Stimulated activated CD4-positive, alpha-beta T cell treated with anti-CD3 and anti-CD28 coated beads, Interleukin-1b, Interleukin-23, amount 100 ng/mL, for 24 hours (primary cell): ENCODE measurements around the gene FAM20C.

Experiments used
- DNase-seq, 4 experiments: peaks; one replicate each; pipeline ENCODE4 v3.0.0-alpha.2; 2020; ENCODE audit warnings: low read depth in 4 of 4, low spot score in 1 of 4

FAM20C gene

DNA sequence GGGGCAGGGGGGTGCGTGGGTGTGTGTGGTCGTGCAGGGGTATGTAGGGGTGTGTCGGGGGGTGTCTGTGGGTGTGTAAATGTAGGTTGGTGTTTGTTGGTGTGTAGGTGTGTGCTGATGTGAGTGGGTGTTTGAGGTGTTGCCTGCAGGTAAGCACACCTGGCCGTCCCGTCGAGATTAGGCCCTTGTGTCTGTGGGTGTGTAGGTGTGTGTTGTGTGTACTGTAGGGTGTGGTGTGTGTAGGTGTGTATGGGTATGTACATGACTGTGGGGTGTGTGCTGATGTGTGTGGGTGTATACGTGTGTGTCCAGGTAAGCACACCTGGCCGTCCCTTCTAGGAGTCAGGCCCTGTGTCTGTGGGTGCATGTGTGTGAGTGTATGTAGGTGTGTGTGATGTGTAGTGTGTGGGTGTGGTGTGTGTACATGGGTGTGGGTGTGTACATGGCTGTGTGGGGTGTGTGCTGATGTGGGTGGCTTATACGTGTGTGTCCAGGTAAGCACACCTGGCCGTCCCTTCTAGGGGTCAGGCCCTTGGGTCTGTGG is 15.8 kb downstream of the FAM20C start:
- no peak for DNase-seq

DNA sequence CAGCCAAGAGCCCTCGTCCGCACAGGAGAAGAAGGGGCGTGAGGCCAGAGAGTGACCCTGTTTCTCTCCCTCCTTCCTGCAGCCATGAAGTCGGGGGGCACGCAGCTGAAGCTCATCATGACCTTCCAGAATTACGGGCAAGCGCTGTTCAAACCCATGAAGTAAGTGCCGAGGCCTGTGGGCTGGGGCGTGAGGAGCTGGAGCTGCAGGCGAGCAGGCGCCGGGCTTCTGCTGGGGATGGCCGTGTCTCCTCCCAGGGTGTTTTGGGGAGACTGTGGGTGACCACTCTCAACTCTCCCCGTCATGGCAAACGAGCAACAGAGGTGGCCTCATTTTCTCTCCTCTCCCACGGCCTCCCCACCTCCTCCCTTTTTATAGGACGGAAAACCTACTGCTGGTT is 16.4 kb downstream of the FAM20C start:
- no peak for DNase-seq

GRCh38 chr7:209416-209815 is 17.0 kb downstream of the FAM20C start:
- DNase-seq = no peak

GRCh38 chr7:209906-210305 is 17.5 kb downstream of the FAM20C start:
- no peak for DNase-seq

- no peak for DNase-seq
Measured at GRCh38 chr7:210401-210925, 18.1 kb downstream of the FAM20C start.

- DNase-seq = no peak
Measured at GRCh38 chr7:211033-211714, 18.8 kb downstream of the FAM20C start.

DNA sequence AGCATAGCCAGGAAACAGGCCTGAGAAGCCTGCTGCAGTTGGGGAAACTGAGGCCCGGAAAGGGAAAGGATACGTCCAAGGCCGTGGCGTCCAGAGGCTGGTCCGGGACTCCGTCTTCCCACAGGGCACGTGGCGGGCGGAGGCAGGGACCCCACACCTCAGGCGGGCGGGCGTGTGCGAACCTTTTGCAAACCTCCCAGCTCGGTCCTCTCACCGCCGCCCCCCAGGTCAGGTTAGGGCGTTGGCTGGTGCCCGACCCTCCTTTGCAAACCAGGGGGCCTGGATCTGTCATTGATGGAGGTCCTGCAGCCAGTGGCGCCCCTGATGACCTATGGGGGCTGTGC is 19.3 kb downstream of the FAM20C start:
- DNase-seq = no peak

GRCh38 chr7:212754-213153 is 20.4 kb downstream of the FAM20C start:
- no peak for DNase-seq

- DNase-seq = no peak
Measured at GRCh38 chr7:213324-213993, 21.1 kb downstream of the FAM20C start.

DNA sequence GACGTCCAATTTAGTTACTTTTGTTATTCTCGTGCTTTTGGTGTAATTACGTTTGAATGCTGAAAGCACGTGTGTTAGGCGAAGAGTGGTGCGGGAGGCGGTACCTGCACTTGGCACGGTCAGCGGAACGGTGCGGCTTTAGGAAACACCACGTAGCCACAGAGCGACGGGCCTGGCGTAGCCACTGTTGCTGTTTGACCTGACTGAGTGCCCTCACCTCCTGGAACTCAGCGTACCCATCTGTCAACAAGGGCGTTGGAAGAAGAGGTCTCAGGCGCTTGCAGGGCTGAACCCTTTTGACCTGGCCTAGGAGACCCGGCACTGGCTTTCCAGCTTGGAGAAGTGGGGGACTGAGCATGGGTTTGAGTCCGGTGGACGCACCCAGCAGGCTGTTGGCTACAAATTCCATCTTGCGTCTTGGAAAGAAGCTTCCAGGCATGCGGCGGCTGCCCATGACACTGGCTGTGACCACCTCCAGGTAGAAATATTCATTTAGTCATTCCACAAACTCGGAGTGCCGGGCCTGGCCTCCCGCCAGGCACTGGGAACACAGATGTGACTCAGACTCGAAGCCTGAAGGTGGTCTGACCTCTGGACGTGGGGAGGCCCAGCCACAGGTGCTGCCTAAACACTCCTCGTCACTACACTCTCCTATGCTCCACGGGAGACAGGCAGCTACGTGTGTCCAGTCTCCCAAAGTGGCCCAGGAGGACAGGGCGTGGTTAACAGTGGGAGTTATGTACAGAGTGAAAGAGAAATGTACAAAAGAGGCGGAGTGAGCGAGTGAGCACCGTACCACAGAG is 22.2 kb downstream of the FAM20C start:
- no peak for DNase-seq

DNA sequence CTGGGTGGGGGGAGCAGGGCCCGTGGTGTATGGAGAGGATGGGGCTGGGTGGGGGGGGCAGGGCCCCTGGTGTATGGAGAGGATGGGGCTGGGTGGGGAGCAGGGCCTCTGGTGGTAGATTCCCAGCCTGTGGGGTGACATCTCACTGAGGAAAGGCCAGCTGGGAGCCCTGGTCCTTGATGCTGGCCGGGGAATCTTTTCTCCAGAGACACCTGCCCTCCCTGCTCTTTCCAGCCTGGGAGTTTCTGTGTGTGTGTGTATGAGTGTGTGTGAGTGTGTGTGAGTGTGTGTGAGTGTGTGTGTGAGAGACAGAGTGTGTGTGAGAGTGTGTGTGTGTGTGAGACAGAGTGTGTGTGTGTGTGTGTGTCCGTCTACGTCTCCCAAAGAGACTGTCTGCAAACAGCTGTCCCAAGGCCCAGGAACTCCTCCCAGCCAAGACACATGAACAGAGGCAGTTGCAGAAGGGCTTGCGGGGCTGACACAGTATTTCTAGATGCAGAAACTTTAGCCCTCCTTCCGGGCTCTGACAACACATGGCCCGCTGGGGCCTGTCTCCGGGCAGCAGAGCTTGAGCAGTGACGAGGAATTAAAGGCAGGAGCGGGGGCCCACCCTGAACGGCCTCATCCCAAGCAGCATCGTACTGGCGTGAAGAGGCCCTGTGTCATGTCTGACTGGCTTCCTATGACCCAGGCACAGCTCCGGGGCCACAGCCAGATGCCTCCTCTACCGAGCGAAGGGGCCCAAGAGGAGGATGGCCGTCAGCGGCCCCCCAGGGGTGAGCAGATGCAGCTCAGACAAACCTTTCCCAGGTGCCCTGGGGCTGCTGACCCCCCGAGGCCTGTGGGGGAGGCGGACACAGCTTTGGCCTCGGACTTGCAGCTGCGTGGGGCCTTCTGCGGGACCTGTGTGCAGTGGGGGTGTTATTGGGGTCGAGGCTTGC is 24.3 kb downstream of the FAM20C start:
- no peak for DNase-seq

DNA sequence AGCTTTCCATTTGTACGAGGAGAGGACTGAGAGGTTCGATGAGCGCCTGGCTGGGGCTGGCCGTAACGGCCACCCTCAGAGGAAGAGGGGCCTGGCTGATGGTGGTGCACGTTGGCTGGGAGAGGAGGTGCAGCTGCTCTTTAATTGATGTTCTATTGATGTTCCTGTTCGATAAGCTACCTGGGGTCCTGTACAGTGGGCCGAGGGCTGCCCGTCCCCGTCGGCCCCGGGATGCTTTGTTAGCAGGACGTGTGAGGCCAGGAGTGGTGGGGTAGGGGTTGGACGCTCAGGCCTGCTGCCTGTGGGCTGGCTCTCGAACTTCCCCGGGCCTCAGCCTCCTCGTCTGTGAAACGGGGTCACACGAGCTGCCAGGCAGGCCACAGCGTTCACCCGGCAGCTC is 25.4 kb downstream of the FAM20C start:
- DNase-seq = no peak

DNA sequence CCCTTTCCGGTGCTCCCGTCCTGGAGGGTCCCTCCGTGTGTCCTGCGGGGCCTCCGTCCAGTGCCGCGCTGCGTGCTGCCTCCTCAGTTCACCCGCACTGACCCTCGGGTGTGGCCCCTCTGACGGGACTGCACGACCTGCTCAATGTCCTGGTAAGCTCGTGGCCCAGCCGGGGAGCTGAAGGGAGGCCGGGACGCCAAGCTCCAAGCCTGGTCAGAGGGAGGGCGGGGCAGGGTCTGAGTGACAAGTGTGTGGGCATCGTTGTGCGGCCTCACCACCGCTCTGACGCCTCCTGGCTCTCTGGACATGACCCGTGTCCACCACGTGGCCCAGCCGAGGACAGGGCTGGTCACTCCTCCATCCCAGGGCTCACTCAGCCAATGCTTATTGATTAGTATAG is 25.9 kb downstream of the FAM20C start:
- DNase-seq = no peak

DNA sequence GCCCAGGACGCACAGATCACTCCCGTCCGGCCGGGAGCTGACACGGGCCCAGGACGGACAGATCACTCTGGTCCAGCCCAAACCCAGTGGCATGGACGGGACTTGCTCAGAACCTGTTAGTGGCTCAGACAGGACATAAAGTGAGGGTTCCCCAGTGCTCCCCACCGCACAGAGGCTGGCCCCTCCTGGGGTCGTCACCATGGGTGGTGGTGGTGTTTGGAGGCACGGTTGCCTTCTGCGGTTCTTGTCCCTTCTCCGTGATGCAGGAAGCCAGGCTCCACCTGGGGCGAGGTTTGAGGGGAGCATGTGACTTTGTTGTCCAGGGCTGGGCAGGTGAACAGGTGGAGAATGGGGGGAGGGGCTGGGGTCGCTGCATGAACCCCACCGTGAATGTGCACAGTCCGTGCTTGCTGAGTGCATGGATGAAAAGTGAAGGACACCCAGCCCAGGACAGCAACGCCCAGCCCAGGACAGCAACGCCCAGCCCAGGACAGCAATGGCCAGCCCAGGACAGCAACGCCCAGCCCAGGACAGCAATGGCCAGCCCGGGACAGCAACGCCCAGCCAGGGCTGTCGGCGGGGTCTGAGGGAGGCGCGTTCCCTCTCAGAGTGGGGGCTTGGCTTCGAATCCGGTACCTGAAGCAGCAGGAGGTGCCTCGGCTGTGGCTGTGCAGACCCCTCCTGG is 26.7 kb downstream of the FAM20C start:
- DNase-seq = no peak

GRCh38 chr7:219581-220150 is 27.3 kb downstream of the FAM20C start:
- no peak for DNase-seq

GRCh38 chr7:220151-220841 is 27.9 kb downstream of the FAM20C start:
- no peak for DNase-seq

DNA sequence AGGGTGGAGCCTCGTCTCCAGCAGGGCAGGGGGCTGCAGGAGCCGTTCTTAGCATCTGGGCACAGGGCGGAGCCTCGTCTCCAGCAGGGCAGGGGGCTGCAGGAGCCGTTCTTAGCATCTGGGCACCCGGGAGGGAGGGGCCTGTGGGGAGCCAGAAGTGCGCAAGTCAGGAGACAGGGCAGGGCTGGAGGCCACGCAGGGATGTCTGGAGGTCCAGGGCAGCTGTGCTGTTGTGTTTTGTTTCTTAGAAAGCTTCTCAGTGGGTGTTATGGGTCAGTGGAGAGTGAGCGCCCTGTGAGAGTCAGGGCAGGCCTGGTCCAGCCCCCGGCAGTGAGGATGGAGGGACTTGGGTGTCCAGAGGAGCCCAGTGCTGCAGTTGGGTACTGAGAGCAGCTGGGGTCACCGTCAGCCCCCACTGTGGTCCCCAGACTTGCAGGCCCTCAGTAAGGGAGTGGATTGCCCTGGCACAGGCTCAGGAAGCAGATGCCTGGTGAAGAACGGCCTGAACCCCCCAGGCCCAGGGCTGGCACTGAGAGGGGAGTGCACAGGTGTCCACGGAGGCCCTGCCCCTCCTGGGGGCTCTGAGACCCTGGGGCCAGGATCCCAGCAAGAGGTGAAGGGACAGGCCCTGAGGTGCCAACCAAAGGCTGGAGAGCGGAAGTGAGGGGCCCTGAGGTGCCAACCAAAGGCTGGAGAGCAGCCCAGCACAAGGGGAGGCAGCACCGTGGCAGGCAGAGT is 29.8 kb downstream of the FAM20C start:
- DNase-seq = no peak

GRCh38 chr7:222716-223041 is 30.3 kb downstream of the FAM20C start:
- no peak for DNase-seq
